ENCODE results near the gene REXO1. TPM values are rescaled to one million over a fixed set of nuclear protein-coding genes. Genes with fewer than 3 reads are reported as not detected.

The REXO1 gene
- total RNA-seq, 2 donors from 2014 or later, result 42.0 to 51.7 TPM

DNA sequence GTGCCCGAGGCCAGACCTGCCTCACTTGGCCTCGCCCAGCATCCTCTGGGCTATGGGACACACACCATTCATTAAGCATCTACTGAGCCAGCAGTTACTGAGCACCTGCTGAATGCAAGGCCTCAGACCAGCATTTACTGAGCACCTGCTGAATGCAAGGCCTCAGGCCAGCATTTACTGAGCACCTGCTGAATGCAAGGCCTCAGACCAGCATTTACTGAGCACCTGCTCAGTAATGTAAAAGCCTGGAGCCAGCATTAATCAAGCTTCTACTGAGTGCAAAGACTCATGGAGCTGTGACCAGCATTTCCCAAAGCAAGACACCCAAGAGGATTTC, 39.9 kb downstream of the REXO1 start:
- Histone ChIP-seq H3K9ac (ENCODE audit: low read depth in 2 of 2, low read length in 2 of 2) (no peak overlapping the region), H3K9me3 (no peaks in the 10 kb centered on the region), H3K36me3 (no peaks in the 10 kb centered on the region), H3K4me1 (peaks cover 12% of the 10 kb centered on the region), H3K27ac (no peak overlapping the region), H3K27me3 (no peaks in the 10 kb centered on the region), H3K4me3 (no peak overlapping the region)
- no peak for DNase-seq
- TF ChIP-seq, protein P1, sequence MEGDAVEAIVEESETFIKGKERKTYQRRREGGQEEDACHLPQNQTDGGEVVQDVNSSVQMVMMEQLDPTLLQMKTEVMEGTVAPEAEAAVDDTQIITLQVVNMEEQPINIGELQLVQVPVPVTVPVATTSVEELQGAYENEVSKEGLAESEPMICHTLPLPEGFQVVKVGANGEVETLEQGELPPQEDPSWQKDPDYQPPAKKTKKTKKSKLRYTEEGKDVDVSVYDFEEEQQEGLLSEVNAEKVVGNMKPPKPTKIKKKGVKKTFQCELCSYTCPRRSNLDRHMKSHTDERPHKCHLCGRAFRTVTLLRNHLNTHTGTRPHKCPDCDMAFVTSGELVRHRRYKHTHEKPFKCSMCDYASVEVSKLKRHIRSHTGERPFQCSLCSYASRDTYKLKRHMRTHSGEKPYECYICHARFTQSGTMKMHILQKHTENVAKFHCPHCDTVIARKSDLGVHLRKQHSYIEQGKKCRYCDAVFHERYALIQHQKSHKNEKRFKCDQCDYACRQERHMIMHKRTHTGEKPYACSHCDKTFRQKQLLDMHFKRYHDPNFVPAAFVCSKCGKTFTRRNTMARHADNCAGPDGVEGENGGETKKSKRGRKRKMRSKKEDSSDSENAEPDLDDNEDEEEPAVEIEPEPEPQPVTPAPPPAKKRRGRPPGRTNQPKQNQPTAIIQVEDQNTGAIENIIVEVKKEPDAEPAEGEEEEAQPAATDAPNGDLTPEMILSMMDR (IDR thresholded peaks at IDR 0.05), result no peak
- intact Hi-C loops (cut with DNase I), result no loop called here

DNA sequence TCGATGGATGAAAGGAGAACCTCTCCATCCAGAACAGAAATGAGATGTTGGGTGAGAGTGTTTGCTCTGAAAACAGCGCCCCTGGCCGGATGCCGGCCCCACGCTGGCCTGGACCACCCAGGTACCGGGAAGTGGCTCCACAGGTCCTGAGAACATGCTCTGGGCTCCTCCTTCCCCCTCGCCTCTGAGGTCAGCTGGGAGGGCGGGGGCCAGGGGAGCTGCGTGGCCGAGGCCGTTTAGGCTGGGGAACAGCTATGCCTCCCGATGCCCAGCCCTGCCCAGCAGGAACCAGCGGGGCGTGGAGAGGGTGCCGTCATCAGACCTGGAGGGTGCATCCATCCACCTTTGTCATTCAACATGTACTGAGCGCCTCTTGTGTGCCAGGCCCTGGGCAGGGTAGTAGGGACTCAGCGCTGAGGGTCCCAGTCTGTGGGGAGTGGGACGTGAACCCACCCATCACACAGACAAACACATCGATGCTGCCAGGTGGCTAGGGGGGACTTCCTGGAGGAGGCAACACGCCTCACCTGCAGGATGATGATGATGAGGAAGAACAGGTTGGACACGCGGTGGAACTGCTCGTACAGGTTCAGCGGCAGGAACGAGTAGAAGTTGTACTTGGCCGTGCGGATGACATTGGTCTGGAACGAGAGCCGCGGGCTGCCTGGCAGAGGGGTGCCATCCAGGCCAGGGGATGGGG, 40.4 kb downstream of the REXO1 start:
- TF ChIP-seq, protein P1 (IDR thresholded peaks at IDR 0.05), result no peak
- intact Hi-C loops (cut with DNase I), result no loop called here
- H3K27ac ChIP-seq, result no peak overlapping the region
- DNase-seq, result no peak
- H3K9ac ChIP-seq (ENCODE audit: low read depth in 2 of 2, low read length in 2 of 2), result no peak overlapping the region
- no peak overlapping the region for H3K4me3 ChIP-seq
- no peaks in the 10 kb centered on the region for H3K27me3 ChIP-seq
- H3K9me3 ChIP-seq, result no peaks in the 10 kb centered on the region
- H3K36me3 ChIP-seq, result no peaks in the 10 kb centered on the region
- peaks cover 7% of the 10 kb centered on the region for H3K4me1 ChIP-seq

DNA sequence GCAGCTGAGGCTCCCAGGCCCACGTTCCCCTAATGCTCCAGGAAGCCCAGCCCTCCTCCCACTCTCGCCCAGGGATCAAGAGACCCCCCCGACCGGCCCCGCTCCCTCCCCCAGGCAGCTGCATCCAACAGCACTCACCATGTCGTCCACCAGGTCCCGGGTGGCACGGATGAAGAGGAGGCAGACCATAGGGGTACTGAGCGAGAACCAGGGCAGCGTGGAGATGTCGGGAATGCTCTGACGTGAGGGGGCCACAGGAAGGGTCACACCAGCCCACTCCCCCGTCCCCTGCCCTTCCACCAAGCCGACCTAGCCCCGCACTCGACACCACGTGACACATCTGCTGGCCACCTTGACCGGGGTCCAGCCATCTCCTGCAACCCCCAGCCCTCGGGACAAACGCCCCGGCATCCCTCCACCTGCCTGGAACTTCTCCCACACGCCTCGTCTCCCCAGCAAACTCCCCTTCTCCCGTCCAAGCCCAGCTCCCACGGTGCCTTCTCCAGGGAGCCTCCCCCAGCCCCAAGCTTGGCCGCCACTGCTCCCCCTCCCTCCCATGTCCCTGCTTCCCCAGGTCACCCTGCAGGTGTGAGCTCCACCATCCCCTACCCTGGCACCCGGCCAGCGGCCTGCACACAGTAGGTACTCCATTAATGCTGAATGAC, 41.1 kb downstream of the REXO1 start:
- Histone ChIP-seq H3K4me3 (no peak overlapping the region), H3K27ac (no peak overlapping the region)
- DNase-seq, result no peak

DNA sequence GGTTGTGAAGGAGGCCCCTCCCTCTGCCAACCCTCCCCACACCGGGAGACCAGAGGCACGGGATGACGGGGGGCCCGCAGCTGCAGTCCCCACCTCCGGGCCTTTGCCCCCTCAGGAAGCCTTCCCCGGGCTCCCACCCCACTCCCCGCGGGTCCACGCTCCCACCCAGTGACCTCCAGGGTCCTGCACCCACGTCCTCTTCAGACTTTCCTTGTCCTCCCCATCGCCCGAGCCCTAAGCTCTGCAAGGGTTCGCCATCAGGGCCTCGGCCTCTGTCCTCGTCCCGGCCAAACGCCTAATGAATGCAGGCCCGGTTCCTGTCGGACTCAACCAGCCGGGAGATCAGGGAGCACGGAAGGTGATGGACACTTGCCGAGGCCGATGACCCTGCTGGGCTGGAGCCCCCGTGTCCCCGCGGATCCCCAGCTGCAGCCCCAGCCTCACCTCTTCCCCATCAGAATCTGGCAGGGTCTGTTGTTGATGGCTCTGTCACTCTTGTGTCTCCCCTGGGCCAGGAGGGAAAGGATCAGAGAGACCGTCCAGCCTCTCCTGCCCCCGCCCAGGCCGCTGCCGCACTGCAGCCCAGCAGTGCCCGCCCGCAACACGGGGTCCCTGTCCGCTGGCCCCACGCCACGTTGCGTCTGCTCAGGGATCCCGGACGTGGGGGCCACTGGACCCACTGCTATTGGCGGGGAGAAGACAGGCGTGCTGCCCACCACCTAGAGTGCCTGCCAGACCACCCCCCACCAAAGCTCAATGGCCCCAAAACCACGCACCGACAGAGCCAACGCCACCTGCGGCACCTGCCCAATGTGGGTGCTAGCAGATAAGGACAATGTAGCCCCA, 41.9 kb downstream of the REXO1 start:
- no peaks in the 10 kb centered on the region for H3K4me1 ChIP-seq
- no peaks in the 10 kb centered on the region for H3K36me3 ChIP-seq
- intact Hi-C loops (cut with DNase I), result no loop called here

More for the DNA sequence above, 41.1 kb downstream of the REXO1 start:
- H3K4me1 ChIP-seq, result peaks cover 5% of the 10 kb centered on the region
- intact Hi-C loops (cut with DNase I), result no loop called here
- TF ChIP-seq, protein P1 (IDR thresholded peaks at IDR 0.05), result no peak
- H3K9ac ChIP-seq (ENCODE audit: low read depth in 2 of 2, low read length in 2 of 2), result no peak overlapping the region
- H3K9me3 ChIP-seq, result no peaks in the 10 kb centered on the region
- H3K27me3 ChIP-seq, result no peaks in the 10 kb centered on the region
- no peaks in the 10 kb centered on the region for H3K36me3 ChIP-seq

More for the DNA sequence above, 41.9 kb downstream of the REXO1 start:
- H3K9me3 ChIP-seq, result no peaks in the 10 kb centered on the region
- TF ChIP-seq, protein P1 (IDR thresholded peaks at IDR 0.05), result no peak
- no peak for DNase-seq
- H3K4me3 ChIP-seq, result no peak overlapping the region
- no peak overlapping the region for H3K9ac ChIP-seq (ENCODE audit: low read depth in 2 of 2, low read length in 2 of 2)
- H3K27me3 ChIP-seq, result no peaks in the 10 kb centered on the region
- no peak overlapping the region for H3K27ac ChIP-seq
